CD4-positive, CD25-positive, alpha-beta regulatory T cell (primary cell): ENCODE results near the gene GLS. TPM values are rescaled to one million over a fixed set of nuclear protein-coding genes. Genes with fewer than 3 reads are reported as not detected.

Experiments
- ATAC-seq, 2 donors: fragments of 150-1000 bp; cut with Tn5 transposase; one replicate each; pipeline ENCODE4 v1.10.0; 2021; ENCODE audit warnings: low read depth in 2 of 2, moderate number of reproducible peaks in 2 of 2, moderate library complexity in 1 of 2
- DNase-seq, 3 donors: peaks; one replicate each; pipeline versions ENCODE4 v3.0.0 to v3.0.0-alpha.2; 2012 to 2022; ENCODE audit warnings: mixed read lengths in 1 of 3
- H3K27ac ChIP-seq: one replicate; pipeline ENCODE4 v1.7.0; 2013; ENCODE audit warnings: mild to moderate bottlenecking, low read length; ENCODE audit not compliant: insufficient read depth, poor library complexity, severe bottlenecking
- H3K27me3 ChIP-seq: one replicate; pipeline ENCODE4 v1.7.0; 2013; ENCODE audit warnings: low read length; ENCODE audit not compliant: control insufficient read depth, insufficient read depth
- H3K36me3 ChIP-seq: one replicate; pipeline ENCODE4 v1.7.0; 2013; ENCODE audit warnings: mild to moderate bottlenecking, low read length, moderate library complexity; ENCODE audit not compliant: control insufficient read depth, insufficient read depth
- H3K4me1 ChIP-seq: 2 replicates; pipeline ENCODE4 v1.7.0; 2013; ENCODE audit warnings: mild to moderate bottlenecking, low read length; ENCODE audit not compliant: insufficient read depth, control insufficient read depth, poor library complexity, severe bottlenecking
- H3K4me3 ChIP-seq: one replicate; pipeline ENCODE4 v1.7.0; 2013; ENCODE audit warnings: low read depth, mild to moderate bottlenecking, low read length, moderate library complexity
- H3K9me3 ChIP-seq, 2 experiments: 1 replicate in 1 of 2; 2 replicates in 1 of 2; pipeline ENCODE4 v1.7.0; 2013; ENCODE audit warnings: low read length in 2 of 2, mild to moderate bottlenecking in 1 of 2, moderate library complexity in 1 of 2; ENCODE audit not compliant: control insufficient read depth in 2 of 2
- H3K27ac Mint-ChIP-seq, 3 donors: one replicate each; pipeline ENCODE4 v1.8.0; 2020 to 2022; ENCODE audit warnings: mild to moderate bottlenecking in 3 of 3, mixed read lengths in 3 of 3, moderate library complexity in 2 of 3
- H3K27me3 Mint-ChIP-seq: one replicate; pipeline ENCODE4 v1.8.0; 2022; ENCODE audit warnings: mild to moderate bottlenecking, mixed read lengths
- H3K36me3 Mint-ChIP-seq: one replicate; pipeline ENCODE4 v1.8.0; 2020; ENCODE audit warnings: mixed read lengths
- H3K4me1 Mint-ChIP-seq, 4 donors: one replicate each; pipeline ENCODE4 v1.8.0; 2020 to 2022; ENCODE audit warnings: mixed read lengths in 4 of 4, mild to moderate bottlenecking in 1 of 4
- H3K4me3 Mint-ChIP-seq, 4 donors: one replicate each; pipeline ENCODE4 v1.8.0; 2020 to 2022; ENCODE audit warnings: mild to moderate bottlenecking in 4 of 4, mixed read lengths in 4 of 4, moderate library complexity in 3 of 4
- H3K9me3 Mint-ChIP-seq, 7 donors: one replicate each; pipeline ENCODE4 v1.8.0; 2020 to 2022; ENCODE audit warnings: mixed read lengths in 7 of 7, mild to moderate bottlenecking in 3 of 7, moderate library complexity in 2 of 7
- polyA plus RNA-seq, 4 donors: library from polyadenylated mRNA; unstranded; fragments of 300-500 nt; fragmentation: Illumina TruSeq; gene quantifications; one replicate each; pipeline ENCODE4 v1.2.3, GENCODE V29; 2021
- total RNA-seq: library from RNA; stranded (reverse); gene quantifications from one replicate; pipeline ENCODE4 v1.2.3, GENCODE V29; 2022

The GLS gene
- total and polyA plus RNA-seq, 5 donors from 2014 or later: 38.7 to 301 (median 44.1) TPM

GRCh38 chr2:190922376-190922775, 41.8 kb downstream of the GLS start:
- peaks cover 8 to 38% (median 31%) of the 10 kb centered on the region in 4 donors for H3K4me1 Mint-ChIP-seq
- Histone ChIP-seq H3K9me3 (no peaks in the 10 kb centered on the region), H3K36me3 (peaks cover 90% of the 10 kb centered on the region), H3K27me3 (no peaks in the 10 kb centered on the region), H3K4me1 (no peaks in the 10 kb centered on the region), H3K27ac (no peak overlapping the region), H3K4me3 (no peak overlapping the region)
- H3K36me3 Mint-ChIP-seq: peaks cover 41% of the 10 kb centered on the region
- no peak overlapping the region for H3K4me3 Mint-ChIP-seq
- no peak for DNase-seq
- ATAC-seq: no peak
- H3K27me3 Mint-ChIP-seq: no peaks in the 10 kb centered on the region
- H3K27ac Mint-ChIP-seq: peak overlapping the region in 2 of 3 donors; percentile 2 to 3
- peaks cover 0 to 3% (median 0%) of the 10 kb centered on the region in 7 donors for H3K9me3 Mint-ChIP-seq

GRCh38 chr2:190927301-190927700, 46.7 kb downstream of the GLS start:
- Mint-ChIP-seq H3K27me3 (no peaks in the 10 kb centered on the region), H3K4me3 (no peak overlapping the region), H3K36me3 (peaks cover 48% of the 10 kb centered on the region), H3K9me3 (no peaks in the 10 kb centered on the region), H3K4me1 (peaks cover 5 to 21% (median 15%) of the 10 kb centered on the region in 4 donors), H3K27ac (peak overlapping the region in 1 of 3 donors; percentile 47)
- no peak for ATAC-seq
- no peaks in the 10 kb centered on the region for H3K27me3 ChIP-seq
- no peak overlapping the region for H3K4me3 ChIP-seq
- peaks cover 90% of the 10 kb centered on the region for H3K36me3 ChIP-seq
- no peaks in the 10 kb centered on the region for H3K9me3 ChIP-seq
- H3K27ac ChIP-seq: no peak overlapping the region
- no peaks in the 10 kb centered on the region for H3K4me1 ChIP-seq
- DNase-seq: no peak

DNA sequence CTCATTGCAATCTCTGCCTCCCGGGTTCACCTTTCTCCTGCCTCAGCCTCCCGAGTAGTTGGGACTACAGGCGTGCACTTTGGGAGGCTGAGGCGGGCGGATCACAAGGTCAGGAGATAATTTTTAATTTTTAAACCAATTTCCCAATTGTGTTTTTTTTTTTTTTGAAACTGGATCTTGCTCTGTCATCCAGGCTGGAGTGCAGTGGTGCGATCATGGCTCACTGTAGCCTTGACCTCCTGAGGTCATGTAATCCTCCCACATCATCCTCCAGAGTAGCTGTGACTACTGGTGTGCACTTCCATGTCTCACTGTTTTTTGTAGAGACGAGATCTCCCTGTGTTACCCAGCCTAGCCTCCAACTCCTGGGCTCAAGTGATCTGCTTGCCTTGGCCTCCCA, 49.3 kb downstream of the GLS start:
- Histone ChIP-seq H3K4me1 (no peaks in the 10 kb centered on the region), H3K27me3 (no peaks in the 10 kb centered on the region), H3K4me3 (no peak overlapping the region), H3K27ac (no peak overlapping the region), H3K36me3 (peaks cover 78% of the 10 kb centered on the region), H3K9me3 (no peaks in the 10 kb centered on the region)
- no peaks in the 10 kb centered on the region for H3K9me3 Mint-ChIP-seq
- H3K36me3 Mint-ChIP-seq: peaks cover 32% of the 10 kb centered on the region
- no peak overlapping the region for H3K4me3 Mint-ChIP-seq
- H3K4me1 Mint-ChIP-seq: peaks cover 5 to 18% (median 13%) of the 10 kb centered on the region in 4 donors
- H3K27me3 Mint-ChIP-seq: no peaks in the 10 kb centered on the region
- no peak for ATAC-seq
- no peak for DNase-seq
- no peak overlapping the region for H3K27ac Mint-ChIP-seq

GRCh38 chr2:190930411-190930810, 49.8 kb downstream of the GLS start:
- ATAC-seq (no peak), DNase-seq (no peak)
- no peaks in the 10 kb centered on the region for H3K4me1 ChIP-seq
- peaks cover 28% of the 10 kb centered on the region for H3K36me3 Mint-ChIP-seq
- peaks cover 5 to 16% (median 11%) of the 10 kb centered on the region in 4 donors for H3K4me1 Mint-ChIP-seq
- no peaks in the 10 kb centered on the region for H3K9me3 Mint-ChIP-seq
- no peaks in the 10 kb centered on the region for H3K9me3 ChIP-seq
- H3K4me3 Mint-ChIP-seq: no peak overlapping the region
- no peak overlapping the region for H3K27ac ChIP-seq
- no peaks in the 10 kb centered on the region for H3K27me3 ChIP-seq
- H3K27me3 Mint-ChIP-seq: no peaks in the 10 kb centered on the region
- H3K27ac Mint-ChIP-seq: peak overlapping the region in 1 of 3 donors; percentile 66
- H3K36me3 ChIP-seq: peaks cover 73% of the 10 kb centered on the region
- no peak overlapping the region for H3K4me3 ChIP-seq

DNA sequence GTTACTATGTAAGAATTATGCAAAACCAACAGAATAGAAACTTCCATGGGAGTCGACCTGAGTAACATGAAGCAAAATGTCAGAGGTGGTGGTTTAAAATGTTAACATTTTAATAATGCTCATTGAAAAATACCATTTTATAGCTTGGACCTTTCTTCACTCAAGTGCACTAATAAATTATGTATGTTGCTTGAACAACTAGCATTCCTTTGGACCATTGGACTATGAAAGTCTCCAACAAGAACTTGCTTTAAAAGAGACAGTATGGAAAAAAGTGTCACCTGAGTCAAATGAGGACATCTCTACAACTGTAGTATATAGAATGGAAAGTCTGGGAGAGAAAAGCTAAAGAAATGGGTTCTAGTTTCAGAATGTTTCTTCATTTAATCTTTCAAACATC, 51.9 kb downstream of the GLS start:
- Histone ChIP-seq H3K27ac (no peak overlapping the region), H3K27me3 (no peaks in the 10 kb centered on the region), H3K4me1 (no peaks in the 10 kb centered on the region), H3K9me3 (no peaks in the 10 kb centered on the region), H3K36me3 (peaks cover 60% of the 10 kb centered on the region), H3K4me3 (no peak overlapping the region)
- H3K27ac Mint-ChIP-seq: peak overlapping the region in 2 of 3 donors; percentile 7 to 17
- H3K9me3 Mint-ChIP-seq: no peaks in the 10 kb centered on the region
- H3K36me3 Mint-ChIP-seq: peaks cover 21% of the 10 kb centered on the region
- ATAC-seq: no peak
- H3K4me1 Mint-ChIP-seq: peaks cover 11 to 25% (median 17%) of the 10 kb centered on the region in 4 donors
- no peak for DNase-seq
- H3K4me3 Mint-ChIP-seq: no peak overlapping the region
- no peaks in the 10 kb centered on the region for H3K27me3 Mint-ChIP-seq

DNA sequence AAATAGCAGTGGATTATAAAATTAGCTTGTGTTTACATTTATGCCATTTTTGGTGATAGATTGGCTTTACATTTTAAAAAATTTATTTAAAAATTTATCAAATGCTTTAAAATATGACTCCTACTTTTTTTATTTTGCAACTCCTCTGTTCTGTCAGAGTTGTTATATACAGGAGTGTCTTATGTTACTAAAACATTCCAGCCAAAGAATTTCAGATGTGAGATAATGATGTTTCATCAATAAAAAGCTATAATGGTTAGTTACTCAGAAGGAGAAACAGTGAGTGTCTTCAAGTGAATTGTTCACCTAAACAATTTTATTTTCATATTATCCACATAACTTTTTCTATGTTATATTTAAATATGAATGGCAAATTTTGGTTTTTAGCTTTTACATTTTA, 52.7 kb downstream of the GLS start:
- Mint-ChIP-seq H3K9me3 (no peaks in the 10 kb centered on the region), H3K36me3 (peaks cover 17% of the 10 kb centered on the region), H3K27ac (no peak overlapping the region), H3K27me3 (no peaks in the 10 kb centered on the region), H3K4me1 (peaks cover 11 to 25% (median 17%) of the 10 kb centered on the region in 4 donors), H3K4me3 (no peak overlapping the region)
- H3K27me3 ChIP-seq: no peaks in the 10 kb centered on the region
- H3K4me1 ChIP-seq: no peaks in the 10 kb centered on the region
- no peak for ATAC-seq
- peaks cover 55% of the 10 kb centered on the region for H3K36me3 ChIP-seq
- no peak overlapping the region for H3K27ac ChIP-seq
- H3K9me3 ChIP-seq: no peaks in the 10 kb centered on the region
- H3K4me3 ChIP-seq: no peak overlapping the region
- DNase-seq: no peak

GRCh38 chr2:190935054-190935453, 54.4 kb downstream of the GLS start:
- H3K36me3 ChIP-seq: peaks cover 43% of the 10 kb centered on the region
- ATAC-seq: no peak
- H3K27ac Mint-ChIP-seq: no peak overlapping the region
- no peaks in the 10 kb centered on the region for H3K4me1 ChIP-seq
- no peak for DNase-seq
- no peaks in the 10 kb centered on the region for H3K27me3 ChIP-seq
- peaks cover 15 to 29% (median 21%) of the 10 kb centered on the region in 4 donors for H3K4me1 Mint-ChIP-seq
- H3K36me3 Mint-ChIP-seq: peaks cover 9% of the 10 kb centered on the region
- no peak overlapping the region for H3K27ac ChIP-seq
- no peaks in the 10 kb centered on the region for H3K9me3 Mint-ChIP-seq
- no peak overlapping the region for H3K4me3 Mint-ChIP-seq
- H3K27me3 Mint-ChIP-seq: no peaks in the 10 kb centered on the region
- H3K4me3 ChIP-seq: no peak overlapping the region
- H3K9me3 ChIP-seq: no peaks in the 10 kb centered on the region

DNA sequence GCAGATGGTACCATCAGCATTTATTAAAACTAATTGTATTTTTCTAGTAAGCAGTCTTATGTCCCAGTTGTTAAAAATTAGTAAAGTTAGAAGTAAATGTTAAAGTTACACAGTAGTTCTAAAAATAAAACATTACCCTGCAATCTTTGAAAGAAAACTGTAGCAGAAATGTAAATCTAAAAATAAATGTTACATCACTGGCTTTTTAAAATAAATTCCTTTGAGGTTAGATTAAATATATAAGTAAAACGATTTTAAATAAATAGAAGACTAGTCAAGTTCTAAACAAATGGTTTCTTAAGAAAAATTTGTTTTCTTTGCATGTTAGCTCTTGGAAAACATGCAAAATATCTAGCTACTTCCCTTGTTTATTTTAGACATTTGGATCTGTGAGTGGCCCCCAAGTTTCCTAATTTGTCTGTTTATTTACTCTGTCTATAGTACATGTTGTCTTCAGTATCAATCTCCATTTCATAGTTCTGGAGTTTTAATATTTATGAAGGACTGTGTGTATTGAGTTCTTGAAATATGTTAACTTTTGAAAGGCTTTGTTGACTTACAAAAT, 58.2 kb downstream of the GLS start:
- Histone ChIP-seq H3K27me3 (no peaks in the 10 kb centered on the region), H3K4me1 (no peaks in the 10 kb centered on the region), H3K36me3 (peaks cover 11% of the 10 kb centered on the region), H3K4me3 (no peak overlapping the region), H3K27ac (no peak overlapping the region), H3K9me3 (no peaks in the 10 kb centered on the region)
- peak overlapping the region in 1 of 3 donors; percentile 39 for H3K27ac Mint-ChIP-seq
- no peak overlapping the region for H3K4me3 Mint-ChIP-seq
- no peaks in the 10 kb centered on the region for H3K36me3 Mint-ChIP-seq
- H3K4me1 Mint-ChIP-seq: peaks cover 15 to 21% (median 18%) of the 10 kb centered on the region in 4 donors
- no peak for ATAC-seq
- no peak for DNase-seq
- H3K9me3 Mint-ChIP-seq: no peaks in the 10 kb centered on the region
- H3K27me3 Mint-ChIP-seq: no peaks in the 10 kb centered on the region
